NCI-H1436 (cell line): Measurements from ENCODE around the gene INTS15.
A peak's percentile ranks its signal among the peaks of the same experiment; 100 is the strongest.
"Not testable (repeated sequence)": the region's sequence is repeated elsewhere in the genome, so short reads cannot be mapped to it uniquely, and the experiment has no call there.

Experiments
- DNase-seq: peaks from one replicate; lab custom pipeline; 2025; lab: John Stamatoyannopoulos, UW

Gene INTS15

GRCh38 chr7:6577369-6578113, 12.3 kb upstream of the INTS15 start, which contains the start of gene ZDHHC4:
ZDHHC4 (plus strand) TSS chr7:6577454; CDS start chr7:6580562, 3,108 bp downstream.
- peak; percentile 87 for DNase-seq

GRCh38 chr7:6578114-6579084, 11.4 kb upstream of the INTS15 start:
- DNase-seq = no peak

GRCh38 chr7:6579446-6579845, 10.4 kb upstream of the INTS15 start:
- no peak for DNase-seq

GRCh38 chr7:6585746-6586432, 3.9 kb upstream of the INTS15 start:
- DNase-seq = not testable (repeated sequence)

- DNase-seq = no peak
Measured at GRCh38 chr7:6588566-6588965, 1.3 kb upstream of the INTS15 start.

GRCh38 chr7:6589151-6589828, 531 bp upstream of the INTS15 start:
- DNase-seq = no peak

GRCh38 chr7:6590645-6591110, 857 bp downstream of the INTS15 start:
- no peak for DNase-seq

- no peak for DNase-seq
Measured at GRCh38 chr7:6600093-6600492, 10.3 kb downstream of the INTS15 start.

- DNase-seq = no peak
Measured at GRCh38 chr7:6604458-6604857, 14.6 kb downstream of the INTS15 start.

GRCh38 chr7:6606866-6607583, 17.2 kb downstream of the INTS15 start:
- no peak for DNase-seq

- DNase-seq = no peak
Measured at GRCh38 chr7:6607651-6608051, 17.8 kb downstream of the INTS15 start.

- no peak for DNase-seq
Measured at GRCh38 chr7:6608081-6608480, 18.3 kb downstream of the INTS15 start.

- no peak for DNase-seq
Measured at GRCh38 chr7:6608794-6609193, 19.0 kb downstream of the INTS15 start.

GRCh38 chr7:6612819-6613218, 23.0 kb downstream of the INTS15 start:
- no peak for DNase-seq

- no peak for DNase-seq
Measured at GRCh38 chr7:6613706-6614105, 23.9 kb downstream of the INTS15 start.

GRCh38 chr7:6614953-6615722, 25.3 kb downstream of the INTS15 start, which contains the start of gene ZNF853:
ZNF853 (plus strand) TSS chr7:6615610; CDS start chr7:6616175, 565 bp downstream.
- peak; percentile 42 for DNase-seq

GRCh38 chr7:6615723-6616555, 26.1 kb downstream of the INTS15 start:
- no peak for DNase-seq

GRCh38 chr7:6616854-6617643, 27.2 kb downstream of the INTS15 start:
- DNase-seq = no peak
